H9 (cell line): ENCODE data around the gene RETREG3. TPM values are rescaled to one million over a fixed set of nuclear protein-coding genes. Genes with fewer than 3 reads are reported as not detected.
A peak's percentile ranks its signal among the peaks of the same experiment; 100 is the strongest.

ENCODE experiments used
- DNase-seq: peaks from one replicate; pipeline ENCODE4 v3.0.0-alpha.2; 2017
- H2AFZ ChIP-seq: one replicate; pipeline ENCODE4 v1.6.1; 2013; ENCODE audit warnings: mild to moderate bottlenecking, low read length, control low read depth, moderate library complexity
- H2AK5ac ChIP-seq: 2 replicates; pipeline ENCODE4 v1.6.1; 2013; ENCODE audit warnings: low read length, control low read depth, mixed read lengths; ENCODE audit not compliant: insufficient read length
- H2BK120ac ChIP-seq: one replicate; pipeline ENCODE4 v1.6.1; 2013; ENCODE audit warnings: low read depth, mild to moderate bottlenecking, low read length, control low read depth, inconsistent platforms; ENCODE audit not compliant: poor library complexity, severe bottlenecking
- H2BK12ac ChIP-seq: 2 replicates; pipeline ENCODE4 v1.6.1; 2013; ENCODE audit warnings: low read length, control low read depth, mixed read lengths, low read depth; ENCODE audit not compliant: insufficient read length
- H2BK15ac ChIP-seq: 2 replicates; pipeline ENCODE4 v1.6.1; 2013; ENCODE audit warnings: low read depth, low read length, control low read depth
- H2BK20ac ChIP-seq: one replicate; pipeline ENCODE4 v1.6.1; 2013; ENCODE audit warnings: low read depth, mild to moderate bottlenecking, low read length, control low read depth, inconsistent platforms; ENCODE audit not compliant: poor library complexity, severe bottlenecking
- H2BK5ac ChIP-seq: 2 replicates; pipeline ENCODE4 v1.6.1; 2013; ENCODE audit warnings: low read length, control low read depth, mixed read lengths; ENCODE audit not compliant: insufficient read length
- H3K14ac ChIP-seq: 2 replicates; pipeline ENCODE4 v1.6.1; 2013; ENCODE audit warnings: low read length, control low read depth; ENCODE audit not compliant: insufficient read depth
- H3K18ac ChIP-seq: 2 replicates; pipeline ENCODE4 v1.6.1; 2013; ENCODE audit warnings: low read depth, mild to moderate bottlenecking, mixed read lengths, low read length, control low read depth; ENCODE audit not compliant: insufficient read length
- H3K23ac ChIP-seq: 2 replicates; pipeline ENCODE4 v1.6.1; 2013; ENCODE audit warnings: low read length, control low read depth, mixed read lengths, low read depth; ENCODE audit not compliant: insufficient read length
- H3K23me2 ChIP-seq: 2 replicates; pipeline ENCODE4 v1.6.1; 2013; ENCODE audit warnings: low read depth, mild to moderate bottlenecking, mixed read lengths, low read length, control low read depth; ENCODE audit not compliant: insufficient read length, poor library complexity, severe bottlenecking
- H3K27ac ChIP-seq: 2 replicates; pipeline ENCODE4 v1.5.1; 2013; ENCODE audit warnings: low read length, control low read depth, mixed read lengths, low read depth; ENCODE audit not compliant: insufficient read length
- H3K27me3 ChIP-seq: 2 replicates; pipeline ENCODE4 v1.6.1; 2013; ENCODE audit warnings: low read length, control low read depth, inconsistent platforms; ENCODE audit not compliant: insufficient read depth
- H3K4ac ChIP-seq: 2 replicates; pipeline ENCODE4 v1.6.1; 2013; ENCODE audit warnings: low read depth, mild to moderate bottlenecking, control low read depth, inconsistent platforms, low read length, moderate library complexity
- H3K4me1 ChIP-seq: 2 replicates; pipeline ENCODE4 v1.6.1; 2013; ENCODE audit warnings: low read length, control low read depth, inconsistent platforms; ENCODE audit not compliant: insufficient read depth
- H3K4me2 ChIP-seq: 2 replicates; pipeline ENCODE4 v1.6.1; 2013; ENCODE audit warnings: low read length, control low read depth, mixed read lengths; ENCODE audit not compliant: insufficient read length, insufficient read depth
- H3K56ac ChIP-seq: 2 replicates; pipeline ENCODE4 v1.6.1; 2013; ENCODE audit warnings: low read depth, mild to moderate bottlenecking, mixed read lengths, low read length, control low read depth; ENCODE audit not compliant: insufficient read length
- H3K79me1 ChIP-seq: 2 replicates; pipeline ENCODE4 v1.6.1; 2013; ENCODE audit warnings: low read depth, mild to moderate bottlenecking, moderate library complexity, low read length, control low read depth, inconsistent platforms; ENCODE audit not compliant: insufficient read depth, poor library complexity, severe bottlenecking
- H3K79me2 ChIP-seq: 2 replicates; pipeline ENCODE4 v1.6.1; 2013; ENCODE audit warnings: low read length, control low read depth, inconsistent platforms; ENCODE audit not compliant: insufficient read depth
- H3K9ac ChIP-seq: 2 replicates; pipeline ENCODE4 v1.6.1; 2013; ENCODE audit warnings: low read length, control low read depth, mixed read lengths; ENCODE audit not compliant: insufficient read length; ENCODE audit errors: extremely low read depth
- H3K9me3 ChIP-seq: one replicate; pipeline ENCODE4 v1.6.1; 2013; ENCODE audit warnings: low read depth, low read length, inconsistent platforms; ENCODE audit not compliant: control insufficient read depth
- H3T11ph ChIP-seq: one replicate; pipeline ENCODE4 v1.6.1; 2013; ENCODE audit warnings: mild to moderate bottlenecking, low read length, control low read depth, inconsistent platforms
- H4K20me1 ChIP-seq: one replicate; pipeline ENCODE4 v1.6.1; 2013; ENCODE audit not compliant: control insufficient read depth, insufficient read length, insufficient read depth
- H4K5ac ChIP-seq: 2 replicates; pipeline ENCODE4 v1.6.1; 2013; ENCODE audit warnings: low read depth, mild to moderate bottlenecking, mixed read lengths, low read length, control low read depth; ENCODE audit not compliant: insufficient read length
- H4K8ac ChIP-seq: replicated peaks from 2 replicates; pipeline ENCODE4 v1.6.1; 2013; ENCODE audit warnings: low read length, control low read depth, mixed read lengths, low read depth; ENCODE audit not compliant: insufficient read length
- H4K91ac ChIP-seq: 2 replicates; pipeline ENCODE4 v1.6.1; 2013; ENCODE audit warnings: low read depth, mild to moderate bottlenecking, moderate library complexity, mixed read lengths, low read length, control low read depth; ENCODE audit not compliant: insufficient read length
- H3K27ac Mint-ChIP-seq, 3 experiments: 2 replicates in 2 of 3; 3 replicates in 1 of 3; pipeline ENCODE4 v1.8.0; 2020 to 2021; ENCODE audit warnings: mixed read lengths in 3 of 3, mild to moderate bottlenecking in 1 of 3, moderate library complexity in 1 of 3
- H3K27me3 Mint-ChIP-seq: 2 replicates; pipeline ENCODE4 v1.8.0; 2021; ENCODE audit warnings: low read depth, mild to moderate bottlenecking, moderate library complexity, mixed read lengths
- H3K36me3 Mint-ChIP-seq, 3 experiments: 2 replicates in 2 of 3; 3 replicates in 1 of 3; pipeline ENCODE4 v1.8.0; 2020 to 2021; ENCODE audit warnings: low read depth in 3 of 3, mixed read lengths in 3 of 3; ENCODE audit not compliant: insufficient read depth in 1 of 3
- H3K4me1 Mint-ChIP-seq, 2 experiments: 2 replicates each; pipeline ENCODE4 v1.8.0; 2020; ENCODE audit warnings: mixed read lengths in 2 of 2
- H3K4me3 Mint-ChIP-seq, 2 experiments: 2 replicates in 1 of 2; 3 replicates in 1 of 2; pipeline ENCODE4 v1.8.0; 2020 to 2021; ENCODE audit warnings: mild to moderate bottlenecking in 2 of 2, mixed read lengths in 2 of 2, moderate library complexity in 1 of 2
- H3K9me3 Mint-ChIP-seq, 2 experiments: 2 replicates in 1 of 2; 3 replicates in 1 of 2; pipeline ENCODE4 v1.8.0; 2020; ENCODE audit warnings: mild to moderate bottlenecking in 2 of 2, mixed read lengths in 2 of 2, moderate library complexity in 1 of 2
- WGBS: extraction: QIAGEN DNeasy Blood & Tissue Kit; methylation state at CpG from one replicate; pipeline ENCODE4 v1.1.7; 2013; ENCODE audit warnings: missing lambda C conversion rate, low lambda C conversion rate, mixed read lengths; ENCODE audit not compliant: insufficient read length; ENCODE audit errors: extremely low coverage; 5-methylcytosine and 5-hydroxymethylcytosine counted together
- total RNA-seq: library from RNA; stranded (reverse); gene quantifications from 2 replicates; pipeline ENCODE4 v1.2.1, GENCODE V29; 2021
- TF ChIP-seq, protein P1 (sequence below): fragments of 200-600 bp; sonication (generic); conservative IDR thresholded peaks from 3 replicates; pipeline ENCODE4 v1.8.0; 2021; ENCODE audit warnings: antibody characterized with exemption, mild to moderate bottlenecking

The RETREG3 gene
- total RNA-seq, 1 experiment from 2014 or later, result 47.3 TPM

DNA sequence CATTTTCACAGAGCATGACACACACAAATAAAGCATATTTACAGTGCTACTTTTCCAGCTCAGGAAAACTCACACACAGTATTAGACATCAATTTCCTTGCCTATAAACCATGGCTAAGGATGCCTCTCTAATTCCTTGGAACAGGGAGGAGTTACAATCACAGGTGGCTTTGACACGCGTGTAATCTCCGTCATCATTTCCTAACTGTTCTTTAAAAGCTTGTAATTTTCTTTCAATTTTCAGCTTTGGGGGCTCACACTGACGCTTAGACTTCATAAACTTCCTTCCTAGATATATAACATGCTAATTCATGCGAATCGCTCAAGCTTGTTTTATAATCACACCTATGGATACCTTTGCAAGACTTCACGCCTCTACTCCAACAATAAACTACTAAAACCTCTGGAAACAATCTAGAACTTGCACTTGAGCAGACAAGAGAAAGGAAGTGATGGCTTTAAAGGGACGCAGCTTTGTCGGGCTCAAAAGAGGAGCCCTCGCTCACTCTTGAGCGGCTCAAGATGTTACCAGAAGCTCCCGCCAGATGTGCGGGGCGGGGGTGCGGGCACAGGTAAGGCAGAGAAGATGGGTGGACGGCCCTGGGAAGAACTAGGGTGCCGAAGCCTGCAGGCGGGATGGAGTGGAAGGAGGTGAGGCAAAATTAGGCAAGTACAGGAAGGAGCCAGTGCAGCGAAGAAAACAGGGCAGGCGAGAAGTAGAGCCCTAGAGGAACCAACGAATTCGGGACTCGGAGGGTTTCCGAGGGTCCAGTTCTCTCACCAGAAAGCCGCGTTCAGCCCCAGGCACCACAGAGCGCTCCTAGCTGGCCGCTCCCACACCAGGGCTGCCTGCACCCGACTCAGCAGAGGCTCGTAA is 631 bp downstream of the RETREG3 start:
- Histone ChIP-seq H2BK120ac (no peak overlapping the region), H3K14ac (peak overlapping the region; percentile 88), H3K9me3 (no peaks in the 10 kb centered on the region), H3K4ac (no peak overlapping the region), H3K23me2 (peaks cover 10% of the 10 kb centered on the region), H4K20me1 (no peaks in the 10 kb centered on the region), H2AFZ (no peak overlapping the region), H2BK12ac (no peak overlapping the region), H2BK15ac (no peak overlapping the region), H2BK5ac (peak overlapping the region; percentile 70), H4K8ac (no peak overlapping the region), H4K91ac (no peak overlapping the region), H3K4me1 (no peaks in the 10 kb centered on the region), H3K79me2 (peaks cover 11% of the 10 kb centered on the region; the same call in 1 of the 2 replicates), H4K5ac (peak overlapping the region; percentile 27), H3T11ph (no peak overlapping the region), H3K79me1 (peaks cover 4% of the 10 kb centered on the region), H3K18ac (no peak overlapping the region), H3K27ac (peak overlapping the region; percentile 13), H2AK5ac (no peak overlapping the region), H3K27me3 (no peaks in the 10 kb centered on the region), H3K4me2 (peak overlapping the region; percentile 74), H3K56ac (no peak overlapping the region), H2BK20ac (no peak overlapping the region), H3K23ac (no peak overlapping the region), H3K9ac (peak overlapping the region; percentile 94)
- H3K4me1 Mint-ChIP-seq, result peaks cover 10 to 11% of the 10 kb centered on the region in 2 experiments
- H3K36me3 Mint-ChIP-seq, result peaks cover 16 to 23% (median 23%) of the 10 kb centered on the region in 3 experiments
- no CpG with 5 or more reads among the region's 30 CpGs for WGBS
- no peaks in the 10 kb centered on the region for H3K27me3 Mint-ChIP-seq
- peak overlapping the region; percentile 94 to 99 (median 95) for H3K27ac Mint-ChIP-seq
- TF ChIP-seq, protein P1, sequence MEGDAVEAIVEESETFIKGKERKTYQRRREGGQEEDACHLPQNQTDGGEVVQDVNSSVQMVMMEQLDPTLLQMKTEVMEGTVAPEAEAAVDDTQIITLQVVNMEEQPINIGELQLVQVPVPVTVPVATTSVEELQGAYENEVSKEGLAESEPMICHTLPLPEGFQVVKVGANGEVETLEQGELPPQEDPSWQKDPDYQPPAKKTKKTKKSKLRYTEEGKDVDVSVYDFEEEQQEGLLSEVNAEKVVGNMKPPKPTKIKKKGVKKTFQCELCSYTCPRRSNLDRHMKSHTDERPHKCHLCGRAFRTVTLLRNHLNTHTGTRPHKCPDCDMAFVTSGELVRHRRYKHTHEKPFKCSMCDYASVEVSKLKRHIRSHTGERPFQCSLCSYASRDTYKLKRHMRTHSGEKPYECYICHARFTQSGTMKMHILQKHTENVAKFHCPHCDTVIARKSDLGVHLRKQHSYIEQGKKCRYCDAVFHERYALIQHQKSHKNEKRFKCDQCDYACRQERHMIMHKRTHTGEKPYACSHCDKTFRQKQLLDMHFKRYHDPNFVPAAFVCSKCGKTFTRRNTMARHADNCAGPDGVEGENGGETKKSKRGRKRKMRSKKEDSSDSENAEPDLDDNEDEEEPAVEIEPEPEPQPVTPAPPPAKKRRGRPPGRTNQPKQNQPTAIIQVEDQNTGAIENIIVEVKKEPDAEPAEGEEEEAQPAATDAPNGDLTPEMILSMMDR, result no peak
- no peak for DNase-seq
- peaks cover 0 to 3% of the 10 kb centered on the region in 2 experiments; a peak in 1 of 5 replicates for H3K9me3 Mint-ChIP-seq
- H3K4me3 Mint-ChIP-seq, result peak overlapping the region; percentile 96 to 98
